ENCODE data around the gene TNNI3K.

GRCh38 chr1:74407902-74408301, 172.7 kb downstream of the TNNI3K start:
- TF ChIP-seq CTCF (IDR thresholded peaks at IDR 0.05): no peak
- no peak for TF ChIP-seq POLR2A (IDR thresholded peaks at IDR 0.05)
